Ascending aorta (tissue), 2 donors: Measurements from ENCODE around the gene FAM234A. TPM values are rescaled to one million over a fixed set of nuclear protein-coding genes. Genes with fewer than 3 reads are reported as not detected.

Source experiments
- DNase-seq, 2 donors: peaks; one replicate each; pipeline ENCODE4 v3.0.0-alpha.2; 2019; ENCODE audit warnings: low spot score in 2 of 2
- H3K27ac ChIP-seq, 2 donors: fragments of 200-600 bp; sonication (generic); one replicate each; pipeline ENCODE4 v1.5.1; 2016 to 2017; ENCODE audit warnings: mild to moderate bottlenecking in 1 of 2
- H3K27me3 ChIP-seq: fragments of 200-600 bp; sonication (generic); one replicate; pipeline ENCODE4 v1.5.1; 2017
- H3K36me3 ChIP-seq, 2 donors: fragments of 200-600 bp; sonication (generic); one replicate each; pipeline ENCODE4 v1.5.1; 2016
- H3K4me1 ChIP-seq, 2 donors: fragments of 200-600 bp; sonication (generic); one replicate each; pipeline ENCODE4 v1.5.1; 2016 to 2017; ENCODE audit warnings: mild to moderate bottlenecking in 1 of 2
- H3K4me3 ChIP-seq, 2 donors: fragments of 200-600 bp; sonication (generic); one replicate each; pipeline ENCODE4 v1.5.1; 2016 to 2017; ENCODE audit warnings: mild to moderate bottlenecking in 1 of 2
- H3K9me3 ChIP-seq, 2 donors: fragments of 200-600 bp; sonication (generic); one replicate each; pipeline ENCODE4 v1.5.1; 2016
- intact Hi-C: fragments of 100-400 bp; cut with DNase I; formaldehyde crosslinking; loops from one replicate; pipeline ENCODE4 v1.15.1; 2023
- total RNA-seq: library from RNA; depleted of rRNA; stranded (reverse); fragments of >200 nt; gene quantifications from one replicate; pipeline ENCODE4 v1.1.0, GENCODE V29; 2016
- TF ChIP-seq, protein P1 (sequence below), 3 experiments: fragments of 200-600 bp in 2 of 3; fragments of 450-650 bp in 1 of 3; sonication (generic) in 2 of 3; IDR thresholded peaks; one replicate each; pipeline ENCODE4 v1.5.1; 2016 to 2019; ENCODE audit warnings: antibody characterized with exemption in 3 of 3, mild to moderate bottlenecking in 1 of 3, moderate library complexity in 1 of 3

The FAM234A gene, protein sequence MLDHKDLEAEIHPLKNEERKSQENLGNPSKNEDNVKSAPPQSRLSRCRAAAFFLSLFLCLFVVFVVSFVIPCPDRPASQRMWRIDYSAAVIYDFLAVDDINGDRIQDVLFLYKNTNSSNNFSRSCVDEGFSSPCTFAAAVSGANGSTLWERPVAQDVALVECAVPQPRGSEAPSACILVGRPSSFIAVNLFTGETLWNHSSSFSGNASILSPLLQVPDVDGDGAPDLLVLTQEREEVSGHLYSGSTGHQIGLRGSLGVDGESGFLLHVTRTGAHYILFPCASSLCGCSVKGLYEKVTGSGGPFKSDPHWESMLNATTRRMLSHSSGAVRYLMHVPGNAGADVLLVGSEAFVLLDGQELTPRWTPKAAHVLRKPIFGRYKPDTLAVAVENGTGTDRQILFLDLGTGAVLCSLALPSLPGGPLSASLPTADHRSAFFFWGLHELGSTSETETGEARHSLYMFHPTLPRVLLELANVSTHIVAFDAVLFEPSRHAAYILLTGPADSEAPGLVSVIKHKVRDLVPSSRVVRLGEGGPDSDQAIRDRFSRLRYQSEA
- 67.7 TPM for total RNA-seq

DNA sequence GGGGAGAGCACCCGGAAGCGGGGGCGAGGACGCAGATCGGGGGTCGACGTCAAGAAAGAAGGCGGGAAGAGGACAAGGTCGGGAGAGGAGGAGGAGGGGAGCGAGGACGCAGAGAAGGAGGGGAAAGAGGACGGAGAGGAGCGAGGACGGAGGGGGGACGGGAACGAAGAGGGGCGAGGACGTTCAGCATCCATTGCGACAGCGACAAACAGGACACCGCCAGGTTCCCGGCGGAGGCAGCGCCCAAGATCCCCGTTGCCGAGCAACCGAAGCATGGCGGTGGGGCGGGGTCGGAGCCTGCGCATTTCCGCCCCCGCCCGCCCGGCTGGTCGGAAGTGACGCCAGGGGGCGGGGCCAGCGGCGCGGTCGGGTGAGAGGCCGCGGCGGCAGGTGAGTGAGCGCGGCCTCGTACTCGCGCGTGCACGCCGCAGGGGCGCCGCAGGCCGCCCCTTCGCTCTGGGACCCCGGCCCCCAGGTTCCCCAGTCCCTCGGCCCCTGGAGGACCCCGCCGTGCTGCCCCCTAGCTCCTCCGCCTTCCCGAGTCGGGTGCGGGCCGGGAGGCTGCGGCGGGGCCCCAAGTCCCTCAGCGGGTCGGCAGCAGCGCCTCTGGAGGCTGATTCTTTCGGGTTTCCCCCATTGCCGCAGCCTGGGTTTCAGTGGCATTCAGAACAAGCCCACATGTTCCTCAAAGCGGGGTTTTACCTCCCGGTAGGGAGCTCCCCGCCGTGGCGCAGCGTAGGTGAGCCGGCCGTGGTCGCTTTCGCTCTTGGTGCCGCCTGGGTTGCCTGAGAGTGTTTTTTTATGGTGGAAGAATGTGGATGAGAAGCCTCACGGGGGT, at the start of gene FAM234A:
TSS of gene FAM234A (plus strand) at position 354 of the 838 bp plus-strand sequence. CDS start 19,593 bp downstream, outside the sequence.
- peak within 1 kb of the TSS; percentile 70 to 75 for H3K4me3 ChIP-seq
- DNase-seq: peak; percentile 73 to 95
- no peaks in the 10 kb centered on the region for H3K9me3 ChIP-seq
- intact Hi-C loops: loop anchor here (2.0 to 5.0 kb wide), 3 partner anchors 118 to 353 kb away; partner anchors contain the start of genes AXIN1 and CAPN15
- H3K36me3 ChIP-seq: no peaks in the 10 kb centered on the region
- peak within 1 kb of the TSS; percentile 82 to 91 for H3K27ac ChIP-seq
- peaks cover 6 to 9% of the 10 kb centered on the region in 2 donors for H3K4me1 ChIP-seq
- TF ChIP-seq, protein P1, sequence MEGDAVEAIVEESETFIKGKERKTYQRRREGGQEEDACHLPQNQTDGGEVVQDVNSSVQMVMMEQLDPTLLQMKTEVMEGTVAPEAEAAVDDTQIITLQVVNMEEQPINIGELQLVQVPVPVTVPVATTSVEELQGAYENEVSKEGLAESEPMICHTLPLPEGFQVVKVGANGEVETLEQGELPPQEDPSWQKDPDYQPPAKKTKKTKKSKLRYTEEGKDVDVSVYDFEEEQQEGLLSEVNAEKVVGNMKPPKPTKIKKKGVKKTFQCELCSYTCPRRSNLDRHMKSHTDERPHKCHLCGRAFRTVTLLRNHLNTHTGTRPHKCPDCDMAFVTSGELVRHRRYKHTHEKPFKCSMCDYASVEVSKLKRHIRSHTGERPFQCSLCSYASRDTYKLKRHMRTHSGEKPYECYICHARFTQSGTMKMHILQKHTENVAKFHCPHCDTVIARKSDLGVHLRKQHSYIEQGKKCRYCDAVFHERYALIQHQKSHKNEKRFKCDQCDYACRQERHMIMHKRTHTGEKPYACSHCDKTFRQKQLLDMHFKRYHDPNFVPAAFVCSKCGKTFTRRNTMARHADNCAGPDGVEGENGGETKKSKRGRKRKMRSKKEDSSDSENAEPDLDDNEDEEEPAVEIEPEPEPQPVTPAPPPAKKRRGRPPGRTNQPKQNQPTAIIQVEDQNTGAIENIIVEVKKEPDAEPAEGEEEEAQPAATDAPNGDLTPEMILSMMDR (IDR thresholded peaks at IDR 0.05): peak; percentile 33 to 49 (median 41)
- H3K27me3 ChIP-seq: no peaks in the 10 kb centered on the region

DNA sequence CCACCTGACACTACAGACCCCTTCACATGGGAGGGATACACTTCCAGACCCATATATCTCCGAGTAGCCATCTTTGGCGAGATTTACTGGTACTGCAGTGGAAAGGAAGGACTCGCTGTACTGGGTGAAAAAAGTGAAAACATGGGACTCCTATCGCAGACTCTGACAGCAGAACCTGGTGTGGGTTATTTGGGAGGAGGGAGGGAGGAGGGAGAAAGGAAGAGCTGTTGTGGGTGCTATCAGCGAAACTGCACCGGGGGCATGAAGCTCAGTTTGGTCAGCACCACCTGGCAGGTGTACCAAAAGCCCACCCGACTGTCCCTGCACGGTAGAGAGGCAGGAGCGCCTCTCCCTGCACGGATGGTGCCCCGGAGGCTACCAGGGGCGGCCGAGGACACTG, 49.4 kb upstream of the FAM234A start:
- Histone ChIP-seq H3K4me3 (no peak overlapping the region), H3K36me3 (peaks cover 30% of the 10 kb centered on the region in 2 donors), H3K9me3 (no peaks in the 10 kb centered on the region), H3K27ac (no peak overlapping the region), H3K27me3 (no peaks in the 10 kb centered on the region), H3K4me1 (peaks cover 9 to 10% of the 10 kb centered on the region in 2 donors)
- no peak for DNase-seq
- TF ChIP-seq, protein P1 (IDR thresholded peaks at IDR 0.05): no peak
- intact Hi-C loops: no loop called here

DNA sequence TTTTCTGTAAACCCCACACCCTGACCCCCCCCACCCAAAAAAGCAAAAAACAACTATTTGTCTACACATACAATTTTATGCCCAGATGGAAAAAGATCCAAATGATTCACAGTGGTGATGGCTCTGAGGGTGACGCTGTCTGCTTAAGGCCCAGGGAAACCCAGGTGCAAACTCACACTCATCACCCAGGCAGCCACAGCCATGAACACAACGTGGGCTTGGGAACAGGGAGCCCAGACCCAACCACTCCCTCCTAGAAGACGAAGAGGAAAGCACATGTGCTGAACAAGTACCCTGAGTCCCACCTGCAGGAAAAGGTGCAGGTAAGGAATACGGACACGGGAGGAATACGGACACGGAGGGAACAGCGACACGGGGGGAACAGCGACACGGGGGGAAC, 48.9 kb upstream of the FAM234A start:
- Histone ChIP-seq H3K4me3 (no peak overlapping the region), H3K4me1 (peaks cover 5 to 7% of the 10 kb centered on the region in 2 donors), H3K27ac (no peak overlapping the region), H3K9me3 (no peaks in the 10 kb centered on the region), H3K36me3 (peaks cover 35% of the 10 kb centered on the region in 2 donors), H3K27me3 (no peaks in the 10 kb centered on the region)
- intact Hi-C loops: no loop called here
- DNase-seq: no peak
- TF ChIP-seq, protein P1 (IDR thresholded peaks at IDR 0.05): no peak

DNA sequence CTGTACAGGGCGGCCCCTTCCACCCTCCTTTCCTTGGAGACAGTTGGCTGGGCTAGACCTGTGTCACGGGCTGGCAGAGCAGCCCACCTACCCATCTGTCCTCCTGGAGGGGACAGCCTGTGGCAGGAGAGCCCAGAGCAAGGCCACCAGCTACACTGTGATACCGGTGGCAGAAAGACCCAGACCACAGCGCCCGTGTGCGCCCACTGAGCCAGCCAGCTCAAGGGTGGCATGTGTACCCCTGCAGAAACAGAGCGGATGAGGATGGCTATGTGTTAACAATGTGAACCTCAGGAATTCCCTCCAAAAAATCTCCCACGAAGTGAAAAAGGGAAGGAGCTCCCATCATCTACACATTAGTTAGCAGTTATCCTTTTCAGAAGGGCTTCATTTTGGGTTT, 47.3 kb upstream of the FAM234A start:
- peaks cover 51% of the 10 kb centered on the region in 2 donors for H3K36me3 ChIP-seq

DNA sequence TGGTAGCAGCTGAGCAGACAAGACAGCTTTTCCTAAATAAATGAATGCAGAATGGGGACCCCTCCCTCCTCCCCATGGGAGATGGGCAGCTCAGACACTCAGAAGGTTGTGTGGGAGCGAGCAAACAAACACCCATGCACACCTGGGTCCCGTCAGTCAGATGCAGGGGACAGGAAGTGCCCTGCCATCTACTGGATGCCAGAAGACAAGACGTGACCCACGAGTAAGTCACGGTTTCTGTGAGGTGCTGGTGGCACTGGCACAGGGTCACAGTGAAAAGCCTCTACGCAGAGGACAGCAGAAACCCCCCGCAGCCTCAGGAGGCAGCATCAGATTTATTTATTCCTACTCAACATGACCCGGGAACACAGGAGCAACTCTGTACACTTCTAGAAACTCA, 45.9 kb upstream of the FAM234A start:
- intact Hi-C loops: no loop called here
- DNase-seq: no peak
- Histone ChIP-seq H3K27me3 (no peaks in the 10 kb centered on the region), H3K4me3 (no peak overlapping the region), H3K27ac (no peak overlapping the region), H3K4me1 (no peaks in the 10 kb centered on the region), H3K36me3 (peaks cover 64 to 65% of the 10 kb centered on the region in 2 donors), H3K9me3 (no peaks in the 10 kb centered on the region)
- TF ChIP-seq, protein P1 (IDR thresholded peaks at IDR 0.05): no peak

More for the DNA sequence above, 47.3 kb upstream of the FAM234A start:
- Histone ChIP-seq H3K4me3 (no peak overlapping the region), H3K4me1 (no peaks in the 10 kb centered on the region), H3K27me3 (no peaks in the 10 kb centered on the region), H3K27ac (no peak overlapping the region), H3K9me3 (no peaks in the 10 kb centered on the region)
- TF ChIP-seq, protein P1 (IDR thresholded peaks at IDR 0.05): no peak
- no peak for DNase-seq
- intact Hi-C loops: no loop called here
